Kasumi-1 (cell line): Measurements from ENCODE around the gene TRIM56.
"Not testable (repeated sequence)": the region's sequence is repeated elsewhere in the genome, so short reads cannot be mapped to it uniquely, and the experiment has no call there.

ENCODE experiments used
- DNase-seq, 2 experiments: peaks; one replicate each; lab custom pipeline; 2025; lab: John Stamatoyannopoulos, UW

TRIM56 gene

GRCh38 chr7:101113140-101113539, 27.9 kb downstream of the TRIM56 start:
- DNase-seq = not testable (repeated sequence)

GRCh38 chr7:101113836-101114235, 28.6 kb downstream of the TRIM56 start:
- DNase-seq = no peak

GRCh38 chr7:101114492-101114891, 29.2 kb downstream of the TRIM56 start:
- no peak for DNase-seq

GRCh38 chr7:101115215-101115614, 29.9 kb downstream of the TRIM56 start:
- DNase-seq = no peak

- no peak for DNase-seq
Observed at GRCh38 chr7:101116898-101117297, 31.6 kb downstream of the TRIM56 start.

- DNase-seq = no peak
Observed at GRCh38 chr7:101118856-101119255, 33.6 kb downstream of the TRIM56 start.

GRCh38 chr7:101119876-101120275, 34.6 kb downstream of the TRIM56 start:
- DNase-seq = no peak

GRCh38 chr7:101120315-101120714, 35.0 kb downstream of the TRIM56 start:
- no peak for DNase-seq

GRCh38 chr7:101121631-101121990, 36.3 kb downstream of the TRIM56 start:
- not testable (repeated sequence) for DNase-seq

- DNase-seq = no peak
Observed at GRCh38 chr7:101121991-101122932, 37.0 kb downstream of the TRIM56 start.

- no peak for DNase-seq
Observed at GRCh38 chr7:101122933-101123702, 37.8 kb downstream of the TRIM56 start.

GRCh38 chr7:101123703-101124068, 38.4 kb downstream of the TRIM56 start:
- no peak for DNase-seq

- peak; percentile 12 to 22 for DNase-seq
Observed at GRCh38 chr7:101124376-101125056, 39.2 kb downstream of the TRIM56 start.

- no peak for DNase-seq
Observed at GRCh38 chr7:101125989-101126650, 40.8 kb downstream of the TRIM56 start.

GRCh38 chr7:101126651-101127459, 41.6 kb downstream of the TRIM56 start, which contains the start of gene SERPINE1:
SERPINE1 (plus strand) TSS chr7:101127104; CDS start chr7:101128394, 1,290 bp downstream.
- peak; percentile 38 to 60 for DNase-seq

- DNase-seq = no peak
Observed at GRCh38 chr7:101127460-101128039, 42.3 kb downstream of the TRIM56 start.

- no peak for DNase-seq
Observed at GRCh38 chr7:101128040-101128834, 43.0 kb downstream of the TRIM56 start.

GRCh38 chr7:101129603-101130117, 44.4 kb downstream of the TRIM56 start:
- DNase-seq = no peak
